H9 (cell line): ENCODE results near the gene EML3. TPM values are rescaled to one million over a fixed set of nuclear protein-coding genes. Genes with fewer than 3 reads are reported as not detected.
"Not testable (repeated sequence)": the region's sequence is repeated elsewhere in the genome, so short reads cannot be mapped to it uniquely, and the experiment has no call there.

Experiments
- DNase-seq: peaks from one replicate; pipeline ENCODE4 v3.0.0-alpha.2; 2017
- H2AFZ ChIP-seq: one replicate; pipeline ENCODE4 v1.6.1; 2013; ENCODE audit warnings: mild to moderate bottlenecking, low read length, control low read depth, moderate library complexity
- H2AK5ac ChIP-seq: 2 replicates; pipeline ENCODE4 v1.6.1; 2013; ENCODE audit warnings: low read length, control low read depth, mixed read lengths; ENCODE audit not compliant: insufficient read length
- H2BK120ac ChIP-seq: one replicate; pipeline ENCODE4 v1.6.1; 2013; ENCODE audit warnings: low read depth, mild to moderate bottlenecking, low read length, control low read depth, inconsistent platforms; ENCODE audit not compliant: poor library complexity, severe bottlenecking
- H2BK12ac ChIP-seq: 2 replicates; pipeline ENCODE4 v1.6.1; 2013; ENCODE audit warnings: low read length, control low read depth, mixed read lengths, low read depth; ENCODE audit not compliant: insufficient read length
- H2BK15ac ChIP-seq: 2 replicates; pipeline ENCODE4 v1.6.1; 2013; ENCODE audit warnings: low read depth, low read length, control low read depth
- H2BK20ac ChIP-seq: one replicate; pipeline ENCODE4 v1.6.1; 2013; ENCODE audit warnings: low read depth, mild to moderate bottlenecking, low read length, control low read depth, inconsistent platforms; ENCODE audit not compliant: poor library complexity, severe bottlenecking
- H2BK5ac ChIP-seq: 2 replicates; pipeline ENCODE4 v1.6.1; 2013; ENCODE audit warnings: low read length, control low read depth, mixed read lengths; ENCODE audit not compliant: insufficient read length
- H3K14ac ChIP-seq: 2 replicates; pipeline ENCODE4 v1.6.1; 2013; ENCODE audit warnings: low read length, control low read depth; ENCODE audit not compliant: insufficient read depth
- H3K18ac ChIP-seq: 2 replicates; pipeline ENCODE4 v1.6.1; 2013; ENCODE audit warnings: low read depth, mild to moderate bottlenecking, mixed read lengths, low read length, control low read depth; ENCODE audit not compliant: insufficient read length
- H3K23ac ChIP-seq: 2 replicates; pipeline ENCODE4 v1.6.1; 2013; ENCODE audit warnings: low read length, control low read depth, mixed read lengths, low read depth; ENCODE audit not compliant: insufficient read length
- H3K23me2 ChIP-seq: 2 replicates; pipeline ENCODE4 v1.6.1; 2013; ENCODE audit warnings: low read depth, mild to moderate bottlenecking, mixed read lengths, low read length, control low read depth; ENCODE audit not compliant: insufficient read length, poor library complexity, severe bottlenecking
- H3K27ac ChIP-seq: 2 replicates; pipeline ENCODE4 v1.5.1; 2013; ENCODE audit warnings: low read length, control low read depth, mixed read lengths, low read depth; ENCODE audit not compliant: insufficient read length
- H3K27me3 ChIP-seq: 2 replicates; pipeline ENCODE4 v1.6.1; 2013; ENCODE audit warnings: low read length, control low read depth, inconsistent platforms; ENCODE audit not compliant: insufficient read depth
- H3K4ac ChIP-seq: 2 replicates; pipeline ENCODE4 v1.6.1; 2013; ENCODE audit warnings: low read depth, mild to moderate bottlenecking, control low read depth, inconsistent platforms, low read length, moderate library complexity
- H3K4me1 ChIP-seq: 2 replicates; pipeline ENCODE4 v1.6.1; 2013; ENCODE audit warnings: low read length, control low read depth, inconsistent platforms; ENCODE audit not compliant: insufficient read depth
- H3K4me2 ChIP-seq: 2 replicates; pipeline ENCODE4 v1.6.1; 2013; ENCODE audit warnings: low read length, control low read depth, mixed read lengths; ENCODE audit not compliant: insufficient read length, insufficient read depth
- H3K56ac ChIP-seq: 2 replicates; pipeline ENCODE4 v1.6.1; 2013; ENCODE audit warnings: low read depth, mild to moderate bottlenecking, mixed read lengths, low read length, control low read depth; ENCODE audit not compliant: insufficient read length
- H3K79me1 ChIP-seq: 2 replicates; pipeline ENCODE4 v1.6.1; 2013; ENCODE audit warnings: low read depth, mild to moderate bottlenecking, moderate library complexity, low read length, control low read depth, inconsistent platforms; ENCODE audit not compliant: insufficient read depth, poor library complexity, severe bottlenecking
- H3K79me2 ChIP-seq: 2 replicates; pipeline ENCODE4 v1.6.1; 2013; ENCODE audit warnings: low read length, control low read depth, inconsistent platforms; ENCODE audit not compliant: insufficient read depth
- H3K9ac ChIP-seq: 2 replicates; pipeline ENCODE4 v1.6.1; 2013; ENCODE audit warnings: low read length, control low read depth, mixed read lengths; ENCODE audit not compliant: insufficient read length; ENCODE audit errors: extremely low read depth
- H3K9me3 ChIP-seq: one replicate; pipeline ENCODE4 v1.6.1; 2013; ENCODE audit warnings: low read depth, low read length, inconsistent platforms; ENCODE audit not compliant: control insufficient read depth
- H3T11ph ChIP-seq: one replicate; pipeline ENCODE4 v1.6.1; 2013; ENCODE audit warnings: mild to moderate bottlenecking, low read length, control low read depth, inconsistent platforms
- H4K20me1 ChIP-seq: one replicate; pipeline ENCODE4 v1.6.1; 2013; ENCODE audit not compliant: control insufficient read depth, insufficient read length, insufficient read depth
- H4K5ac ChIP-seq: 2 replicates; pipeline ENCODE4 v1.6.1; 2013; ENCODE audit warnings: low read depth, mild to moderate bottlenecking, mixed read lengths, low read length, control low read depth; ENCODE audit not compliant: insufficient read length
- H4K8ac ChIP-seq: replicated peaks from 2 replicates; pipeline ENCODE4 v1.6.1; 2013; ENCODE audit warnings: low read length, control low read depth, mixed read lengths, low read depth; ENCODE audit not compliant: insufficient read length
- H4K91ac ChIP-seq: 2 replicates; pipeline ENCODE4 v1.6.1; 2013; ENCODE audit warnings: low read depth, mild to moderate bottlenecking, moderate library complexity, mixed read lengths, low read length, control low read depth; ENCODE audit not compliant: insufficient read length
- H3K27ac Mint-ChIP-seq, 3 experiments: 2 replicates in 2 of 3; 3 replicates in 1 of 3; pipeline ENCODE4 v1.8.0; 2020 to 2021; ENCODE audit warnings: mixed read lengths in 3 of 3, mild to moderate bottlenecking in 1 of 3, moderate library complexity in 1 of 3
- H3K27me3 Mint-ChIP-seq: 2 replicates; pipeline ENCODE4 v1.8.0; 2021; ENCODE audit warnings: low read depth, mild to moderate bottlenecking, moderate library complexity, mixed read lengths
- H3K36me3 Mint-ChIP-seq, 3 experiments: 2 replicates in 2 of 3; 3 replicates in 1 of 3; pipeline ENCODE4 v1.8.0; 2020 to 2021; ENCODE audit warnings: low read depth in 3 of 3, mixed read lengths in 3 of 3; ENCODE audit not compliant: insufficient read depth in 1 of 3
- H3K4me1 Mint-ChIP-seq, 2 experiments: 2 replicates each; pipeline ENCODE4 v1.8.0; 2020; ENCODE audit warnings: mixed read lengths in 2 of 2
- H3K4me3 Mint-ChIP-seq, 2 experiments: 2 replicates in 1 of 2; 3 replicates in 1 of 2; pipeline ENCODE4 v1.8.0; 2020 to 2021; ENCODE audit warnings: mild to moderate bottlenecking in 2 of 2, mixed read lengths in 2 of 2, moderate library complexity in 1 of 2
- H3K9me3 Mint-ChIP-seq, 2 experiments: 2 replicates in 1 of 2; 3 replicates in 1 of 2; pipeline ENCODE4 v1.8.0; 2020; ENCODE audit warnings: mild to moderate bottlenecking in 2 of 2, mixed read lengths in 2 of 2, moderate library complexity in 1 of 2
- WGBS: extraction: QIAGEN DNeasy Blood & Tissue Kit; methylation state at CpG from one replicate; pipeline ENCODE4 v1.1.7; 2013; ENCODE audit warnings: missing lambda C conversion rate, low lambda C conversion rate, mixed read lengths; ENCODE audit not compliant: insufficient read length; ENCODE audit errors: extremely low coverage; 5-methylcytosine and 5-hydroxymethylcytosine counted together
- total RNA-seq: library from RNA; stranded (reverse); gene quantifications from 2 replicates; pipeline ENCODE4 v1.2.1, GENCODE V29; 2021

The EML3 gene
- total RNA-seq, 1 experiment from 2014 or later, result 35.3 TPM

DNA sequence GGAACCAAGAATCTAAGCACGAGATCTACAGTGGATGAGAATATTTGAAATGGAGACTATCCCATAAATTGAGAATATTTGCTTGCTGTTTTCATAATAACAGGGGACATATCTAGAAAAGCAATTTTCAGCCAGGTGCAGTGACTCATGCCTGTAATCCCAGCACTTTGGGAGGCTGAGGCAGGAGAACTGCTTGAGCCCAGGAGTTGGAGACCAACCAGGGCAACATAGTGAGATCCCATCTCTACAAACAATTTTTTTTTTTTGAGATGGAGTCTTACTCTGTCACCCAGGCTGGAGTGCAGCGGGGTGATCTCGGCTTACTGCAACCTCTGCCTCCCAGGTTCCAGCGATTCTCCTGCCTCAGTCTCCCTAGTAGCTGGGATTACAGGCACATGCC, 30.8 kb downstream of the EML3 start:
- H3K14ac ChIP-seq, H3K9me3 ChIP-seq, H2BK5ac ChIP-seq, H3K27ac Mint-ChIP-seq, H4K91ac ChIP-seq, H3K27me3 Mint-ChIP-seq, H3K4me1 ChIP-seq, H3K4ac ChIP-seq, H4K5ac ChIP-seq, H3K4me1 Mint-ChIP-seq, H2BK15ac ChIP-seq, H3K27ac ChIP-seq, H3K4me3 Mint-ChIP-seq, H3K27me3 ChIP-seq, H2AFZ ChIP-seq, H3K56ac ChIP-seq, DNase-seq, H3K18ac ChIP-seq, H2BK120ac ChIP-seq, H4K20me1 ChIP-seq, H3K23ac ChIP-seq, H3T11ph ChIP-seq, H2AK5ac ChIP-seq, H3K79me1 ChIP-seq, H4K8ac ChIP-seq, H3K4me2 ChIP-seq, H3K9ac ChIP-seq, H3K23me2 ChIP-seq, H2BK12ac ChIP-seq, H2BK20ac ChIP-seq, H3K9me3 Mint-ChIP-seq, H3K79me2 ChIP-seq: not testable (repeated sequence)
- peaks cover 3 to 51% (median 49%) of the 10 kb centered on the region in 3 experiments; a peak in 6 of 7 replicates for H3K36me3 Mint-ChIP-seq
- WGBS, result no CpG with 5 or more reads among the region's 4 CpGs
